Kidney epithelial cell (primary cell): ENCODE data around the gene MAP1B. TPM values are rescaled to one million over a fixed set of nuclear protein-coding genes. Genes with fewer than 3 reads are reported as not detected.

Experiments used
- DNase-seq: peaks from one replicate; pipeline ENCODE4 v3.0.0-alpha.2; 2010; ENCODE audit warnings: low read depth
- H3K27me3 ChIP-seq: 2 replicates; pipeline ENCODE4 v1.6.0; 2011; ENCODE audit warnings: low read length; ENCODE audit not compliant: control insufficient read depth, insufficient read depth
- H3K36me3 ChIP-seq: 2 replicates; pipeline ENCODE4 v1.5.1; 2011; ENCODE audit warnings: low read length; ENCODE audit not compliant: control insufficient read depth, insufficient read depth
- H3K4me3 ChIP-seq: 2 replicates; pipeline ENCODE4 v1.5.1; 2011; ENCODE audit warnings: low read depth, mild to moderate bottlenecking, control low read depth, low read length
- CTCF ChIP-seq: IDR thresholded peaks from 2 replicates; pipeline ENCODE4 v1.5.1; 2011; ENCODE audit warnings: mild to moderate bottlenecking, moderate library complexity, low read length, control low read depth, inconsistent platforms; ENCODE audit not compliant: insufficient read depth, poor library complexity, severe bottlenecking
- total RNA-seq: library from RNA; depleted of rRNA; stranded (reverse); fragments of >200 nt; gene quantifications from 2 replicates; pipeline ENCODE4 v1.2.3, GENCODE V29; 2015

The MAP1B gene
- total RNA-seq, 1 donor from 2014 or later: 136 TPM

- no peaks in the 10 kb centered on the region for H3K36me3 ChIP-seq
- no peak overlapping the region for H3K4me3 ChIP-seq
- DNase-seq: no peak
- TF ChIP-seq CTCF: no peak
- no peaks in the 10 kb centered on the region for H3K27me3 ChIP-seq
Measured at GRCh38 chr5:72159501-72159911, 52.2 kb downstream of the MAP1B start.

GRCh38 chr5:72160329-72160728 lies 53.1 kb downstream of the MAP1B start:
- no peaks in the 10 kb centered on the region for H3K36me3 ChIP-seq
- H3K27me3 ChIP-seq: no peaks in the 10 kb centered on the region
- no peak overlapping the region for H3K4me3 ChIP-seq
- no peak for DNase-seq
- no peak for TF ChIP-seq CTCF

GRCh38 chr5:72160959-72161358 lies 53.7 kb downstream of the MAP1B start:
- Histone ChIP-seq H3K27me3 (no peaks in the 10 kb centered on the region), H3K36me3 (no peaks in the 10 kb centered on the region), H3K4me3 (no peak overlapping the region)
- TF ChIP-seq CTCF: no peak
- DNase-seq: no peak

GRCh38 chr5:72161951-72162350 lies 54.7 kb downstream of the MAP1B start:
- no peaks in the 10 kb centered on the region for H3K36me3 ChIP-seq
- no peak for DNase-seq
- H3K4me3 ChIP-seq: no peak overlapping the region
- H3K27me3 ChIP-seq: no peaks in the 10 kb centered on the region
- no peak for TF ChIP-seq CTCF

GRCh38 chr5:72163349-72163983 lies 56.2 kb downstream of the MAP1B start:
- Histone ChIP-seq H3K27me3 (no peaks in the 10 kb centered on the region), H3K4me3 (no peak overlapping the region), H3K36me3 (no peaks in the 10 kb centered on the region)
- no peak for DNase-seq
- no peak for TF ChIP-seq CTCF

GRCh38 chr5:72166070-72166979 lies 59.0 kb downstream of the MAP1B start:
- H3K36me3 ChIP-seq: no peaks in the 10 kb centered on the region
- no peak overlapping the region for H3K4me3 ChIP-seq
- no peak for DNase-seq
- TF ChIP-seq CTCF: no peak
- no peaks in the 10 kb centered on the region for H3K27me3 ChIP-seq
